GM12865 (cell line): ENCODE measurements around the gene PLEKHA6.

Experiments used
- DNase-seq: peaks from one replicate; pipeline ENCODE4 v3.0.0; 2010; ENCODE audit warnings: low read depth
- H3K4me3 ChIP-seq: 2 replicates; pipeline ENCODE4 v1.5.1; 2011; ENCODE audit warnings: mild to moderate bottlenecking, low read depth, low read length, control low read depth
- CTCF ChIP-seq: IDR thresholded peaks from 2 replicates; pipeline ENCODE4 v1.5.1; 2011; ENCODE audit warnings: low read length, control low read depth, low read depth, inconsistent platforms; ENCODE audit not compliant: insufficient read depth; ENCODE audit errors: missing control alignments

PLEKHA6 gene

GRCh38 chr1:204406621-204407020 is 46.9 kb upstream of the PLEKHA6 start:
- H3K4me3 ChIP-seq, result peak overlapping the region; percentile 99
- TF ChIP-seq CTCF, result no peak
- no peak for DNase-seq

- peak overlapping the region; percentile 99 for H3K4me3 ChIP-seq
- no peak for DNase-seq
- TF ChIP-seq CTCF, result no peak
Measured at GRCh38 chr1:204405988-204406387, 46.3 kb upstream of the PLEKHA6 start.

GRCh38 chr1:204404629-204405028 is 44.9 kb upstream of the PLEKHA6 start:
- DNase-seq, result no peak
- no peak overlapping the region for H3K4me3 ChIP-seq
- TF ChIP-seq CTCF, result no peak

- no peak for TF ChIP-seq CTCF
- no peak overlapping the region for H3K4me3 ChIP-seq
- DNase-seq, result no peak
Measured at GRCh38 chr1:204402391-204402790, 42.7 kb upstream of the PLEKHA6 start.

GRCh38 chr1:204401730-204402129 is 42.0 kb upstream of the PLEKHA6 start:
- TF ChIP-seq CTCF, result no peak
- DNase-seq, result no peak

GRCh38 chr1:204400882-204401510 is 41.3 kb upstream of the PLEKHA6 start:
- DNase-seq, result no peak
- TF ChIP-seq CTCF, result no peak

More at GRCh38 chr1:204401730-204402129, 42.0 kb upstream of the PLEKHA6 start:
- no peak overlapping the region for H3K4me3 ChIP-seq

More at GRCh38 chr1:204400882-204401510, 41.3 kb upstream of the PLEKHA6 start:
- no peak overlapping the region for H3K4me3 ChIP-seq
